HUES6 (cell line): ENCODE measurements around the gene RASSF3.
A peak's percentile ranks its signal among the peaks of the same experiment; 100 is the strongest.

Experiments
- H3K27ac ChIP-seq: 2 replicates; pipeline ENCODE4 v1.7.0; 2013; ENCODE audit warnings: low read depth, mild to moderate bottlenecking, low read length, inconsistent platforms
- H3K27me3 ChIP-seq: 2 replicates; pipeline ENCODE4 v1.6.1; 2013; ENCODE audit warnings: low read length; ENCODE audit not compliant: control insufficient read depth, insufficient read depth
- H3K36me3 ChIP-seq: 2 replicates; pipeline ENCODE4 v1.6.1; 2013; ENCODE audit warnings: low read length; ENCODE audit not compliant: control insufficient read depth, insufficient read depth
- H3K4me1 ChIP-seq: 2 replicates; pipeline ENCODE4 v1.6.1; 2013; ENCODE audit warnings: low read length; ENCODE audit not compliant: control insufficient read depth, insufficient read depth
- H3K4me3 ChIP-seq: 2 replicates; pipeline ENCODE4 v1.5.1; 2013; ENCODE audit warnings: low read depth, low read length
- H3K9ac ChIP-seq: one replicate; pipeline ENCODE4 v1.6.1; 2013; ENCODE audit warnings: mild to moderate bottlenecking, low read length
- H3K9me3 ChIP-seq: 2 replicates; pipeline ENCODE4 v1.6.1; 2013; ENCODE audit warnings: low read depth, low read length; ENCODE audit not compliant: control insufficient read depth, insufficient read depth

Gene RASSF3

GRCh38 chr12:64610079-64610659 is at the start of gene RASSF3:
RASSF3 (plus strand) TSS chr12:64610495; CDS start chr12:64610633, 138 bp downstream.
- peak within 1 kb of the TSS; percentile 93 for H3K4me3 ChIP-seq
- peaks cover 5% of the 10 kb centered on the region; the same call in 1 of the 2 replicates for H3K4me1 ChIP-seq
- no peaks in the 10 kb centered on the region for H3K36me3 ChIP-seq
- H3K9ac ChIP-seq, result peak within 1 kb of the TSS; percentile 87
- H3K27ac ChIP-seq, result peak within 1 kb of the TSS; percentile 93
- no peaks in the 10 kb centered on the region for H3K27me3 ChIP-seq
- no peaks in the 10 kb centered on the region for H3K9me3 ChIP-seq

- Histone ChIP-seq H3K27me3 (no peaks in the 10 kb centered on the region), H3K9me3 (no peaks in the 10 kb centered on the region), H3K27ac (no peak overlapping the region), H3K9ac (no peak overlapping the region), H3K4me1 (peaks cover 14% of the 10 kb centered on the region), H3K36me3 (no peaks in the 10 kb centered on the region), H3K4me3 (no peak overlapping the region)
Measured at GRCh38 chr12:64561302-64562136, 48.8 kb upstream of the RASSF3 start.

GRCh38 chr12:64566122-64566521 is 44.2 kb upstream of the RASSF3 start:
- Histone ChIP-seq H3K27ac (no peak overlapping the region), H3K36me3 (no peaks in the 10 kb centered on the region), H3K4me1 (peaks cover 20% of the 10 kb centered on the region), H3K9me3 (no peaks in the 10 kb centered on the region), H3K9ac (no peak overlapping the region), H3K4me3 (no peak overlapping the region), H3K27me3 (no peaks in the 10 kb centered on the region)

- Histone ChIP-seq H3K9ac (no peak overlapping the region), H3K9me3 (no peaks in the 10 kb centered on the region), H3K4me3 (no peak overlapping the region), H3K4me1 (peaks cover 17% of the 10 kb centered on the region), H3K27me3 (no peaks in the 10 kb centered on the region), H3K27ac (no peak overlapping the region), H3K36me3 (no peaks in the 10 kb centered on the region)
Measured at GRCh38 chr12:64566831-64567517, 43.3 kb upstream of the RASSF3 start.

GRCh38 chr12:64567570-64567969 is 42.7 kb upstream of the RASSF3 start:
- Histone ChIP-seq H3K9ac (no peak overlapping the region), H3K27ac (no peak overlapping the region)

GRCh38 chr12:64568298-64568697 is 42.0 kb upstream of the RASSF3 start:
- H3K4me3 ChIP-seq, result no peak overlapping the region
- no peaks in the 10 kb centered on the region for H3K36me3 ChIP-seq
- no peak overlapping the region for H3K27ac ChIP-seq
- no peaks in the 10 kb centered on the region for H3K27me3 ChIP-seq
- 0 out of 2 replicates have a peak, but pooled peaks cover 3% of the 10 kb centered on the region for H3K9me3 ChIP-seq
- H3K9ac ChIP-seq, result no peak overlapping the region
- peaks cover 17% of the 10 kb centered on the region for H3K4me1 ChIP-seq

More at GRCh38 chr12:64567570-64567969, 42.7 kb upstream of the RASSF3 start:
- Histone ChIP-seq H3K4me3 (no peak overlapping the region), H3K9me3 (0 out of 2 replicates have a peak, but pooled peaks cover 3% of the 10 kb centered on the region), H3K4me1 (peaks cover 17% of the 10 kb centered on the region), H3K27me3 (no peaks in the 10 kb centered on the region), H3K36me3 (no peaks in the 10 kb centered on the region)

GRCh38 chr12:64569923-64570691 is 40.2 kb upstream of the RASSF3 start:
- no peak overlapping the region for H3K4me3 ChIP-seq
- H3K36me3 ChIP-seq, result no peaks in the 10 kb centered on the region
- H3K9ac ChIP-seq, result no peak overlapping the region
- H3K27me3 ChIP-seq, result no peaks in the 10 kb centered on the region
- peaks cover 17% of the 10 kb centered on the region for H3K4me1 ChIP-seq
- H3K9me3 ChIP-seq, result peaks cover 10% of the 10 kb centered on the region
- H3K27ac ChIP-seq, result no peak overlapping the region

GRCh38 chr12:64571411-64571810 is 38.9 kb upstream of the RASSF3 start:
- Histone ChIP-seq H3K27me3 (no peaks in the 10 kb centered on the region), H3K4me1 (peaks cover 13% of the 10 kb centered on the region), H3K9ac (no peak overlapping the region), H3K36me3 (no peaks in the 10 kb centered on the region), H3K27ac (no peak overlapping the region), H3K4me3 (no peak overlapping the region), H3K9me3 (peaks cover 10% of the 10 kb centered on the region)

GRCh38 chr12:64572241-64572640 is 38.1 kb upstream of the RASSF3 start:
- Histone ChIP-seq H3K36me3 (no peaks in the 10 kb centered on the region), H3K9me3 (peaks cover 10% of the 10 kb centered on the region), H3K4me1 (peaks cover 5% of the 10 kb centered on the region; the same call in 1 of the 2 replicates), H3K4me3 (no peak overlapping the region), H3K9ac (no peak overlapping the region), H3K27me3 (no peaks in the 10 kb centered on the region), H3K27ac (no peak overlapping the region)

- Histone ChIP-seq H3K36me3 (no peaks in the 10 kb centered on the region), H3K4me3 (no peak overlapping the region), H3K9ac (no peak overlapping the region), H3K27me3 (no peaks in the 10 kb centered on the region), H3K4me1 (no peaks in the 10 kb centered on the region), H3K27ac (no peak overlapping the region), H3K9me3 (peaks cover 10% of the 10 kb centered on the region)
Measured at GRCh38 chr12:64574837-64575236, 35.5 kb upstream of the RASSF3 start.
